ENCODE results near the gene PCSK2. TPM values are rescaled to one million over a fixed set of nuclear protein-coding genes. Genes with fewer than 3 reads are reported as not detected.

Gene PCSK2
- polyA plus RNA-seq, 4 donors: 0.87 to 1.0 (median 0.94) TPM

DNA sequence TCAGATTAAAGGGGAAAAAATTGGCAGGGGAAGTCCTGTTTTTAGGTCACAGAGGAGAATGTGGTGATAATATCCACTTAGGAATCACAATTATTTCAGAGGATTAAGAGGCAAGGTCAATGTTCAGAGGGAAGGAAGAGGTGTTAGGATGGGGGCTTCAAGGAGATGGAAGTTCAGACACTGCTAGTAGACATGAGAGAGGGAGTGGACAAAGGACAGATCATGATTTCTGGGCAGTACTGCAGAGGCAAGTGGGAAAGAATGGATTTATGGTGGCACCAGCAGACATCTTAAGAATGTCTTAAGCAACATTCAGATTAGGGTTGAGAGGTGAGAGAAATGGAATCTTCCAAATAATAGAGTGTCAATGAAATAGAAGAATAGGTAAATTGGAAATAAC, 9.9 kb downstream of the PCSK2 start:
- DNase-seq (ENCODE audit: low read depth in 4 of 4, low spot score in 3 of 4): no peak

DNA sequence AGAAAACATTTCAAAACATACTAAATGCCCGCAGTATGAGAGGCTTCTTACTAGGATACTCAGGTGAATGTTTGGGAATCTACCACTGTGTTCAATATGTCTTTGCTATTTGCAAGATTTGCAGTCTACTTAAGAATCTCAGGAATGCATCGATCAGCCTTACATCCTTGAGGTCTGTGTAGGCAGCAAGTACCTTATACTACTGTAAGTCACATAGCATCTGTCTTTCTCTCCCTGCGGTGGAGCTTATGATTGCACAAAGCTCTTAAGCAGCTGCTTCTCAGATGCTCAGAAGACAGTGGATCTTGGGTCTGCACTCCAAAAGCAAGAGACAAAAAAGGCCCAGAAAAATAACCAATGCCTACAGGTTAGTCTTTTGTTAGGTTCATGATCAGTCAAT, 21.4 kb downstream of the PCSK2 start:
- no peak for DNase-seq (ENCODE audit: low read depth in 4 of 4, low spot score in 3 of 4)

DNA sequence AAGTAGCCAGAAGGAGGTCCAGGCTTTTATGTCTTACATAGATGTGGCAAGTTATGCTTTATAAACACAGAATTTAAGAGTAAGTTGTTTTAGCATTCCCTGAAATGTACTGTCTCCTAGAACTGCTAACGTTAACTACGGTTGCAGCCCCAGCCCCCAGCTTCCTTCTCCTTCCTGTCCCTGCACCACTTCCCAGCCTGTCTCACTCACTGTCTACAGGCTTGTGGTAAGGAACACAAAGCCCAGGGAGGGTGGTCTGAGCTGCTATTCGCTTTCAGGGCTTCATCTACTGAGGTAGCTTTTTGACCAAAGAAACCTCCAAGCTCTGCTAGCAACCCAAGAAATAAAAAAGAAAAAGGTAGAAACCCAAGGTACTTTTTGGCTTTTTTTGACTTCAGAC, 35.9 kb downstream of the PCSK2 start:
- no peak for DNase-seq (ENCODE audit: low read depth in 4 of 4, low spot score in 3 of 4)

DNA sequence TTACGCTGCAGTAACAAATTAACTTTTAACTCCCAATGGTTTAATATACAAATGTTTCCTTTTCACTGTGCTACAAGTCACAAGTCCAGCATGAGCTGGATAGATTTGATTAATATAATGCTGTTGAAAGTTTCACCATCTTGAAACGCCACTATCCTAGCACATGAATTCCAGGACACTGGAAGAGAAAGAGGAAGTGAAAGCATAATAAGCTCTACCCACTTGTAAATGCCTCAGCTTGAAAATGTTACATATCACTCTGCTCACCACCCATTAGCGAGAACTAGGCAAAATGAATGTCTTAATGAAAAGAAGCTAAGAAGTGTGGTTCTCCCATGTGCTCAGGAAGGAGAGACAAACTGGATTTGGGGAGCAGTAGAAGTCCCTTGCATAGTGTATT, 46.9 kb downstream of the PCSK2 start:
- DNase-seq (ENCODE audit: low read depth in 4 of 4, low spot score in 3 of 4): no peak

DNA sequence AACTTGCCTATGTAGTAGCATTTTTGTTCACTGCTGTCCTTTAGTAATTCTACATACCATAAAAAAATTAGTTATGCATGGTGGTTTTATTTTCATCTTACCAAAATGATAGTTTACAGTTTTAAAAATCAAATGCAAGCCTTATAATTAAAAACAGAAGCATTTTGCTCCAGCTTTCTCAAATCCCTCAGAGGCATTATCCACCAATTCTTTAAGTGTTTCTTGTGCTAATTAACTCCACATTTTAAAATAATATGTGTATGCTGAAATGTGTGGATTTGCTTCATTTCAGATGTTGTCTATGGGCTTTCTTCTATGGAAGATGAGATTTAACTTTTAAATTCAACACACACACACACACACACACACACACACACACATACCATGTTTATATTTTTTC, 49.3 kb downstream of the PCSK2 start:
- no peak for DNase-seq (ENCODE audit: low read depth in 4 of 4, low spot score in 3 of 4)

DNA sequence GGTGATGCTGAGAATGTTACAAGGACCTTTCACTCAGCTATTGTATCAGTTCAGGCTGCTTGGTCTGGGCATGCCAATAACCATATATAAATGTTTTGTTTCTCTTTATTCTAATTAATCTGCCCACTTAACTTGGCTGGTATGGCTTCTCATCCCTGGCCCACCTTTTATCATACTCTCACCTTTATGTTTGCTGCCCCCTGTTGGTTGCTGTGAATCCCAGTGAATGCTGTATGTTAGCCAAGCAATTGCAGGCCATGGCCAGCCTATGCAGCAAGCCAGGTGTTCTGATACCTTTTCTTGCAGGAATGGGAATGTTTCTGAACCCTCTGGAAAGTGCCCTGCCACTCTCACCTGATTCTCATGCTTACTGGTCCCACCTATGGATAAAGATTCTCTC, 54.6 kb downstream of the PCSK2 start:
- DNase-seq (ENCODE audit: low read depth in 4 of 4, low spot score in 3 of 4): peak in 3 of 4 donors; percentile 4 to 14 (median 4)

DNA sequence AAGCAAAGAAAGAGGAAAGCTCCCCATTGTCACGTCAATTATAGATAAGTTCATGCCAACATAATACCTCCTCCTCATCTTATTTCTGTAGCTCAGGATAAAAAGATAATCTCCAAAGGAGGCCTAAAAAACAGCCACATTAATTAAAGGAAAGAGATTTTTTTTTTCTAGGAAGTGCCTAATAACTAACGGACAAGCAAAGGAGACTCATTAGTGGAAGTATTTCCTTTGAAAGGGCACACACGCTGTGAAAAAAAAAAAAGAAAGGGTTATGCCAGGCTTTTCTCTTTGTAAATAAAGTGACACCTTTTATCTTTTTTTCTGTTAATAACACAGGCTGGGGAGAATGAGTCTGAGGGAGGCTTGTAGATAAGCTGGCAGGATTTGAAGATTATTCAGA, 55.7 kb downstream of the PCSK2 start:
- DNase-seq (ENCODE audit: low read depth in 4 of 4, low spot score in 3 of 4): no peak

DNA sequence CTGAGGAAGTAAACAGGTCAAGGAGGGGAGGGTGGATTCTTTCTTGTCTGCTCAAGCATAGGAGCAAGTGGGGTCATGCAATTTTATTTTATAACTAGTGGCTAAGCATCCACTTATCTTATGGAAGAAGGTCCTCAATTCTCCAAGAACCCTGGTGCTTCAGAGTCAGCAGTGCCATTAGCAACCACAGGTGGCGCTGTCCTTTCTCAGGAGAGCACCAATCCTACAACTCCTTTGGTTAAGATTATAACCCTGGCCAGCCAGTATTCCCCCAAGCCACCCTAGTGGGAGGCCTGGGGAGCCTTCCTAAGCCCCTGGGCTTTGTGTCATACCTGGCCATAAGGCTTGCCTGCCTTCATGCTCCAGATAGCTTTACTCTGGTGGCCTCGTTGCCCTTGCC, 60.7 kb downstream of the PCSK2 start:
- no peak for DNase-seq (ENCODE audit: low read depth in 4 of 4, low spot score in 3 of 4)

DNA sequence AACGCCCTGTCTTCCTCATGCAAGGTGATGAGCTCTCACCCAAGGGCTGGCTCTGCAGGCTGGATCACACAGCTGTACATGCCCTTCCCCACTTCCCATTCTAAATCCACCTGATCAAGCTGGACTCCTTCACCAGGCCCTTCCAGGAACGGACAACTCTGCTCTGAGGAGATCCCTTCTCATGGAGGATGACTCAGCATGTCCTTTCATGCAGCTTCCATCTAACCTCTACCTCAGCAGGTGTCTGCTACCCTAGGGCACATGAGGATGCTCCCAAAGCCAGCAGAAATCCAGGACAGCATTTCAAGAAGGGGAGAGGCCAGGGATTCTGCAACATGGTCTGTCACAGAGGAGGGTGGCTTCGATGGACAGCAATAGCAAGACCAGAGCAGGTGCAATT, 61.2 kb downstream of the PCSK2 start:
- no peak for DNase-seq (ENCODE audit: low read depth in 4 of 4, low spot score in 3 of 4)

DNA sequence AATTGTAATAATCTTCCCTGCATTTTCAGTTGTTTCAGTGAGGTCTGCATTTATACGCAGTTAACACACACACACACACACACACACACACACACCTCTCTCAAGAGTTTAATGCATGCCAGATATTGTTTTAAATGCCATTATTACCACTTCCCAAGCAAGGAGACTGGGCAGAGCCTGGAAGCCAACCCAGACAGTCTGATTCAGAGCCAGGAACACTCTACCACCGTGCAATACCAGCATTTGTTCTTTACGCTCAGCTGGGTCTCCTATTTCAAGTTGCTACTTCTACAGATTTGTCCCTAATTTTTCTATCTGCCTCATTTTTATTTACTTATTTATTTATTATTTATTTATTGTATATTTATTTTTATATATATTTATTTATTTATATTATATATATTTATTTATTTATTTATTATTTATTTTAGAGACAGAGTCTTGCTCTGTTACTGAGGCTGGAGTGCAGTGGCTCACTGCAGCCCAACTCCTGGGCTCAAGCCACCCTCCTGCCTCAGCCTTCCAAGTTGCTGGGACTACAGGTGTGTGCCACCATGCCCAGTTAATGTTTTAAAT, 68.4 kb downstream of the PCSK2 start:
- DNase-seq (ENCODE audit: low read depth in 4 of 4, low spot score in 3 of 4): no peak

DNA sequence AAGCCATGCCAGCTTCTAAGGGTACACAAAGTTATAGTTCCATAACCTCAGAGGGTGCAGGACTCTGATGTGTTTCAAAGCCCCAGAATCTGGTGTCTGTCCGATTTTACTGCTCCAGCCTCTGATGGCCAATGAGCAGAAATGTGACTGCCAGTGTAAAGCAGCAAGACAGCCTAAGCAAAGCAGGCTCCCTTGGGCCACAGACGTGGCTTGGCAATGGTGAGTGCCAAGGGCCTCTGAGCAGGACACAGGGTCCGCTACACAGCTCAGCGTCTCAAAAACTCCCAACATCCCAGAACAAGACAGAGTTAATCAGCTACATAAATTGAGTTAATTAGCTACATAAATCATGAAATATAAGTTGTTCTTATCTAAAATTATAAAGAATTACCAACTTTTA, 69.2 kb downstream of the PCSK2 start:
- no peak for DNase-seq (ENCODE audit: low read depth in 4 of 4, low spot score in 3 of 4)

DNA sequence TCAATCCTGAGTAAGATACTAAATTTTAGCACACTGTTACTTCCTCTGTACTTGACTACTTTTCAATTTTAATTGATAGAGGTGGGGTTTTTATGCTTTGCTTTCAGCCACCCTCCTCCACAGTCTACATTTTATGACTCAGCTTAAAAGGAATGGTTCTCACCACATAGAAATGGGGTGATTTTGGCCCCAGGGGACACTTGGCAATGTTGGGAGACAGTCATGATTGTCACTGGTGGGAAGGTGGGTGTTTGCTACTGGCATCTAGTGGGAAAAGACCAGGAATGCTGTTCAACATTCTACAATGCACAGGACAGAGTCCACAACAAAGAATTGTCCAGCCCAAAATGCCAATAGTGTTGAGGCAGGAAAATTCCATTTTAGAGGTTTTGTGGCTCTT, 71.3 kb downstream of the PCSK2 start:
- no peak for DNase-seq (ENCODE audit: low read depth in 4 of 4, low spot score in 3 of 4)

DNA sequence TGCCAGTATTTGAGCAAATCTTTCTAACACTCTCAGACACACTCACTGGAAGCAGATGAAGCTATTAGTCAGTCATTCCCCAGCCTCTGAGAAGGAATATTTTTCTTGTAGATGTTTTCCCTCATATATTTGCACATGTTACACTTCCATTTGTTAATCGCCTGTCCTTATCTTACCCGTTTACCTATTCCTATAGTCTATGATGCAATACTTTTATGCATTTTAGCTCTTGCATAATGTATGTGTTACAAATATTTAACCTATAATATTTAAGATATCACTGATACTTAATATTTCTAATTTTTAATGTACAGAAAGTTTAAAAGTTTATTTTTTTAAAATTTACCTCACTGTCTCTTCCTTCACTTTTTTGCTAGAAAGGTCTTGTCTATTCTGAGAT, 71.9 kb downstream of the PCSK2 start:
- DNase-seq (ENCODE audit: low read depth in 4 of 4, low spot score in 3 of 4): no peak

DNA sequence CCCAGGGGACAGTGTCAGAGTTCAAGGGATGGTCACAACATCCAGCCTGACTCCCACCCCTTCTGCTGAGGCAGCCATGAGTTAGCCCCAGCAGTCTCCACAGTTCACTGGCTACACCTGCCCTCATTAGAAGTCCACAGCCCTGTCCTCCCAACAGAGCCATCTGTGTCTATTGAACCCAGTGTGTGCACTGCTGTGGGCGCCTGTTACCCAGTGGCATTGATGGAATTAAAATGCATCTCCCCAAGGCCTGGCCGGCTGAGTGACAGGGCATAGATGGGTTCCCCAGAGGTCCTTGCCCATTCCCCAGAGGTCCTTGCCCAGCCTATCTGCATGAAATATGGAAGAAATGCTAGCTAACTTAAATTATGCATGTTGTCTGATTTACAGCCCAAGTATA, 73.3 kb downstream of the PCSK2 start:
- DNase-seq (ENCODE audit: low read depth in 4 of 4, low spot score in 3 of 4): no peak

DNA sequence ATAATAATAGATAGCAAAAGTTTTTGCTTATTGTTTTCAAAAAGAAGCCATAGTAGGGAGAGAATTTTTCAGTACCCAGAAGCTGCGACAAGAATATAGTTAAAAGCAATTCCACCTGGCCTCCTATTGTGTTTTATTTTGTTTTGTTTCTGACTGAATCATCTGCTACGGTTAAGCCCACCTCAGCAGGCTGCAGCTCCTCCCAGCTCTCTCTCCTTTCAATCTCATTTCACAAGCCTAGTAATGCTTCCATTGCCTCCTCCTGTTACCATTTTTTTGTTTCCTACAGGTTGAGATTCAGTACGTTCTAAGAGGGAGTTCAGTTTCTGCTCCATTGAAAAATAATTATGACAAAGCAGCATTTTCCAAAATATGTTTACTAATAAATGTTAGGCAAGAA, 77.9 kb downstream of the PCSK2 start:
- DNase-seq (ENCODE audit: low read depth in 4 of 4, low spot score in 3 of 4): no peak

DNA sequence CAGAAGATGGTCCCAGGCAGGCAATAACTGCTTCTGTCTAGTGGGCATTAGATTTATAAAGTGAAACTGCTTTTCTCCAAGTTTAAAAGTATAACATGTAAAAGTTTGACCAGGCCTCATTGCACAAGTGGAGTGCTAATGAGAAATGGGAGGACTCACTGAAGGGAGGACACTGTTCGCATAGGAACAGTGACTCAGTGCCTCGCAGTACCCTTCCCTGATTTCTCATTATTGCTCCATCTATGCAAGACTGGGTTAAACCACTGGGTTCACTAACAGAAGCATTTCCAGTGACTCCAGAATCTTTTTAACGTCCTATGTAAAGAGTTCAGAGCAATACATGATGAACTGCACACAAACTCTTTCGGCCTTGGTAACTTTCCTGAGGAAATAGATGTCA, 79.6 kb downstream of the PCSK2 start:
- no peak for DNase-seq (ENCODE audit: low read depth in 4 of 4, low spot score in 3 of 4)

DNA sequence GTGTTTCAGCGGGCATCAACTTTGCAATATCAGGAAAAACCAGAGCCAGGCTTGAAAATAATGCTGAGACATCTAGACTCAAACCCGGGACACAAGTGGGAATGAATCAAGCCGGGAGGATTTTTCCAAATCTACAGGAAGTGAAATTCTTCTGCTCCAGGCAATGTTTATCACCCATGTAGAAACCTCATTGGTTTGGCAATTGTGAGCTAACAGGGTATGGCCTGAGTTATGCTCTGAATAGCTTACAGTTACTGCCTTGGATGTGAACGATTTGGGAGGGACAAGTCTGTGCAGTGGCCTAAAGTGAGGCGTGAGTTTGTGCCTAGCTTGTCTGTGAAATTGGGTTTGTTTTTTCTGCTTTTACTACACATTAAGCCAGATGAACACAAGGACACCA, 87.4 kb downstream of the PCSK2 start:
- DNase-seq (ENCODE audit: low read depth in 4 of 4, low spot score in 3 of 4): no peak

DNA sequence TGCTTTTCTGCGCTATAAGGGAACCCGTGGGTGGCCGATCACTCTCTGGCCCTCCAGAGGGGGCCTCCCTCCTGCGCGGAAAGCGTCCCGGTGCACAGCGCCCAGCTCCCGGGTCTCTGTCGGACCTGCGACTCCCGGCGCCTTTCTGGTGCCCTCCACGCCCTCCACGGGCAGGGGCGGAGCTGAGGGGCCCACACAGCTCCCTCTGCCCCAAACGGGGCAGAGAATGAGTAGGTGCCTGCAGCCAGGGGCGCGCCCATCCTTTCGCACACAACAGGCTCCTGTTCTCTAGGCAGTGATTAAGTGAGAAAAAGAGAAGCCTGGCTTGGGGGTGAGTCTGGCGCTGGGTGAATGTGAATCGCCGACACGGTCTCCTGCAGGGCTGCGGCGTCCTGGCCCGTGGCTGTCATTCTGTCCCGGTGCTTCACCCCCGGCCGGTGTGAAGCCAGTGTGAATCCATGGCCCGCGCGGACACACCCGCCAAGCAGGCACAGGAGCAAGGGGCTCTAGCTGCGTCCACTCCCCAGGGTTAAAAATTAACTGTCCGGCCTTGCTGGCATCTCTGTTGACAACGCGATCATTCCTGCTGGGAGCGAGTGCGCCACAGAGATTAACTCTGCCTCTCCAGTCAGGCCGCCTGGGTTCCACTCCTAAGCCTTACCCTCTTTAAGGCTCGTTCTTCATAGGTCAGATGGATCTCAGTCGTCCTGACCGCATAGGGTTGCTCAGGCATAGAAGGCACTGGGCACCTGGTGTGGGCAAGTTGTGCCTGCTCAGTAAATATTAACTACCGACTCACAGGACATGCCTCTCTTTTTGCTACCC, 88.8 kb downstream of the PCSK2 start:
- DNase-seq (ENCODE audit: low read depth in 4 of 4, low spot score in 3 of 4): peak in 3 of 4 donors; percentile 12 to 33 (median 29)

DNA sequence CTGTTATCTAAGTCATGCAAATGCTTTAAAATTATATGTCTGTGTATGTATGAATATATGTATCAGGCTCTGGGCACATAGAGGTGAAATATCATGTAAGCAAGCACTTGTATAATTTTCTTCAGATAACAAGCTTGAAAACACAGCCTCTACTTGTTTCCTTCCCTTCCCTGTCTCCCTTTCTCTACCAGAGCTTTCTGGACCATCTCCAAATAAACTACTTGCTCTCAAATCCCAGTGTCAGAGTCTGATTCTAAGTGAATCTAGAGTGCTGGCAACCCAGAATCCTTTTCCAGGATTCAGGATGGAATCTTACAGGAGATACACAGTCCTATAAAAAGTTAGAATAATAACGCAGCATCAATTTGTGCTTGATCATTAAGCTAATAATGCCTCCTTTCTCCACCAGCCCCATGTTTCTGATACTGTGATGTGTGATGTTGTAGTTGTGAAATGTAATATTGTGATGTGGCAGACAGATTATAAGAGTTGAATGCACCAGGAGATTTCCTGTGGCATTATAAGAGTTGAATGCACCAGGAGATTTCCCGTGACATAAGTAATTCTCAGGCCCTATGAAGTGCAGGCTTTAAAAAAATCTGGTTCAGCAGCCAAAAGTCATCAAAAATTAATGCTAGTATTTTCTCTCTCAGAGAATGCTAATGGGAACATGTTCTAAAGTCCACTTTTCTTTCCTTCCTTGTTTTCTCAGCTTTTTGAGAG, 89.6 kb downstream of the PCSK2 start:
- DNase-seq (ENCODE audit: low read depth in 4 of 4, low spot score in 3 of 4): no peak

DNA sequence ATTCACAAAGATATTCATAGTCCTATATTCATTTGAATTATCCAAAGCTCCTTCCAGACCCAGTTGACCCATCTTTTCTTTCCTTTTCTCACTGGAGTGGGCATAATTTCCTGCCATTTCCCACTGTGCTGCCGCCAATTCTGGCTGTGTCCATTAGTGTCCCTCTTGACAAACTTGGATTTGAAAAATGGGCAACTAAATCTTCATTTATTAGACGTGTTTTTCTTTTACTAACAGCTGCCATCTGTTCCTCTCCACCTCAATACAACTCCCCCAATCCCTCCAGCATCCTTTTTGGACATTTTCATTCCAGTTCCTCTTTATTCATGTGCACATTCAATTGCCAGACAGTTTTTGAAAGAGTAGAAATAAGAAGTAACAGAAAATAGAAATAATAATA, 90.5 kb downstream of the PCSK2 start:
- no peak for DNase-seq (ENCODE audit: low read depth in 4 of 4, low spot score in 3 of 4)

DNA sequence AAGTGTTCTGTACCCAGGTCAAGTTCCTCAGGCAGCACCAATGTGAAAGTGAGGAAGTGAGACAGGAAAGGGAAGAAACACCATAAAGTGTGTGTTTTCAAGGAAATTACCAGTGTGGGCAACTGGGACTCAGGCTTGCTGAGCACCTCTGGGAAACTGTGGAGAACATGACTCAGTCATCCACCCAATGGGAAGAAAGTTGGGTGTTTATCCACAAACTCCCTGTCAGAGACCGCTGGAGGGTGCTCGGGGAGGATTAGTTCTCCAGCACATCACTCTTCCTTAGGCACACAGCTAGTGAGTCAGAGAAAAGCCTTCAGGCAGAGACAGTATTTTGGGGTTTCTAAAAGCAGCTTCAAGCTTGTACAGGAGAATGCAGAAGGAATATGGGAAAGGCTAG, 93.6 kb downstream of the PCSK2 start:
- no peak for DNase-seq (ENCODE audit: low read depth in 4 of 4, low spot score in 3 of 4)

DNA sequence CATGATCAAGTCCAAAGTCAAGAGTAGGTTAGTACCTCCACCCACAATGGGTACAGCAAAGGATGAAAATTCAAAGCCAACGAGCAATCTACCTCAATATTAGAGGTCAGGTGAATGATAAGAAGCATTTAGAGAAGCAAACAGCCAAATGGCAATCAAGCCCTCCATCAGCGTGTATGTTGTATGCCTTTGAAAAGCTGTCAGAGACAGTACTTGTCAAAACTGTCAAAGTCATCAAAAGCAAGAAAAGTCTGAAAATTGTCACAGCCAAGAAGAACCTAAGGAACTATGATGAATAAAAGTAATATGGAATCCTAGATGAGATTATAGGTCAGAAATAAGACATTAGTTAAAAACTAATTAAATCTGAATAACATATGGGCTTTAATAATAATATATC, 99.3 kb downstream of the PCSK2 start:
- no peak for DNase-seq (ENCODE audit: low read depth in 4 of 4, low spot score in 3 of 4)
